GM12801 (cell line): ENCODE measurements around the gene NHS.

Source experiments
- CTCF ChIP-seq: IDR thresholded peaks from one replicate; pipeline ENCODE4 v1.5.1; 2011; ENCODE audit warnings: control low read depth; ENCODE audit not compliant: insufficient read length; ENCODE audit errors: extremely low read depth

Gene NHS

GRCh38 chrX:17374619-17375366 is at the start of gene NHS:
Gene NHS, plus strand, starts transcription at chrX:17375200. Its CDS starts 558 bp downstream, at chrX:17375758.
- TF ChIP-seq CTCF: no peak

DNA sequence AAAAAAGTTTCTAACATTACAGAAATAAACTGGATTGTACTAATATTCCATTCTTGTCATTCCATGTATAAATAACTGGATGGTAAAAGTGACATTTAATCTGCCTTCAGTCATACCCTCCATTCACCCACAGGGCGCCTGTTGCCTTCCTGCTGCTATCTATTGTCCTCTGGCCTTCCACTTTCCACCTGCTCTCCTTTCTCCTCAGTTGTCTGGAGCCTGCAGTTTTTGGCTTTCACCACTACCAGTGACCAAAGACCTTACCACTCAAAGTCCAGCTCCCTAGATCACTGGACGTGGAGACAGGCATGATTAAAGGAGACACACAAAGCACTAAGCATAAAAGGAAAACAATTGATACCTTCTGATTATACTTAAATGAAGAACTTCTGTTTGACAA is 46.2 kb upstream of the NHS start:
- no peak for TF ChIP-seq CTCF

- no peak for TF ChIP-seq CTCF
Observed at GRCh38 chrX:17336377-17336776, 38.6 kb upstream of the NHS start.

- no peak for TF ChIP-seq CTCF
Observed at GRCh38 chrX:17355976-17356375, 19.0 kb upstream of the NHS start.

DNA sequence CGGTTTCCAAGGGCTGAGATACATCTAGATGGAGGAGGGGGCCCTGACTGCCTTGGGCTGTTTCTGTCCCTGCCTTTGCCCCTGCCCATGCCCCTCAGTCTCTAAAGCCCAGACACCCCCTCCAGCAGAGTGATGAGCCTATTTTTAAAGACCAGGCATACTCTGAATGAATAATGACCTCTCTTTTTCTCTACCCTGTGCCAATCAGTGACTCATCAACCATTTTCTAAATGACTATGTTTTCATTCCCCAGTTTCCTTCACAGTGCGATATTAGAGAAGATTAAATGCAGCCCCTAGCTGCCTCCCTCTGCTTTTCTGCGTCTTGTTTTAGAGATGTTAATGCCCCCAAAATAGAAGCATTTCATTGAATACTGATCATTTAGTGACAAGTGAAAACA is 15.5 kb upstream of the NHS start:
- TF ChIP-seq CTCF: no peak

DNA sequence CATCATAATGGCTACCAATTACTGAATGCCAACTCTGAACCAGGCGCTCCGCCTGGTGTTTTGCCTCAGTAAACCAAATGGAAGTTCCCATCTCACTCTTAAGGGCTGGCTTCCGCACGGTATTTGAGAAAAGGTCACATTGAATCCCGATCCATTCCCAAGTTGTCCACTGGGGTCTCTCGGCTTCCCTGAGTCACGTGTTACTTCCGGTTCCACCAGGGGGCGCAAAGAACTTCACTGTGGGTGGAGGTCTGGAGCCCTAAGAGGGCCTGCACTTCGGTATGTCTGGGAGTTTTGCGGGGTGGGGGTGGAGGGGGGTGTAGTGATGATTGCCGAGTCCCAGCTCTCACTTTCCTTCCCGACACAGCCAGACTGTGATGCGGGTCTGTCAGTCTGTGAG is 13.4 kb upstream of the NHS start:
- no peak for TF ChIP-seq CTCF

DNA sequence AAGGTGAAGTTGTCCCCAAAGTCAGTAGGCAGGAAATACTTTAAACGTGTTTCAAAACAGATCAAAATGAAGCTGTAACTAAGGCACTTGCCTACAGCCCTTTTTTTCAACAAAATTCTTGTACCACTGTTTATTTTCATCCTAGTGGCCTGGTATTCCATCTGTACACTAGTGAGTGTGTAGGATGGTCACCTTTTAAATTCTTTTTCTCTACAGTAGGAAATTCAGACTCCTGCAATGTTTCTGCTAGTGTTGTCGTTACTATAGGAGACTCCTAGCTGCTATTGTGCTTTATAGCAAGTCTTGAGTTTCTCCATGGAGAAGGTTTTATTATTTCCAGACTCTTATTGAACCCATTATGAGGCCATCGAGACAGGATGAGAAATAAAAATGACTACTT is 7.0 kb upstream of the NHS start:
- no peak for TF ChIP-seq CTCF
